Esophagus (tissue), 2 donors: Measurements from ENCODE around the gene HELZ2. TPM values are rescaled to one million over a fixed set of nuclear protein-coding genes. Genes with fewer than 3 reads are reported as not detected.
"Not testable (repeated sequence)": the region's sequence is repeated elsewhere in the genome, so short reads cannot be mapped to it uniquely, and the experiment has no call there.

Experiments used
- H3K27ac ChIP-seq, 2 donors: one replicate each; pipeline ENCODE4 v1.5.1; 2013; ENCODE audit warnings: low read depth in 2 of 2, mild to moderate bottlenecking in 2 of 2, inconsistent platforms in 1 of 2, low read length in 1 of 2, moderate library complexity in 1 of 2
- H3K27me3 ChIP-seq, 2 donors: one replicate each; pipeline ENCODE4 v1.6.1; 2013; ENCODE audit warnings: low read length in 2 of 2, control low read depth in 1 of 2, mild to moderate bottlenecking in 1 of 2; ENCODE audit not compliant: insufficient read depth in 2 of 2, control insufficient read depth in 1 of 2
- H3K36me3 ChIP-seq, 2 donors: one replicate each; pipeline ENCODE4 v1.6.1; 2013; ENCODE audit warnings: low read length in 1 of 2; ENCODE audit not compliant: control insufficient read depth in 2 of 2, insufficient read depth in 2 of 2
- H3K4me1 ChIP-seq, 2 donors: one replicate each; pipeline ENCODE4 v1.6.1; 2013; ENCODE audit warnings: low read length in 1 of 2; ENCODE audit not compliant: control insufficient read depth in 2 of 2, insufficient read depth in 2 of 2
- H3K4me3 ChIP-seq, 2 donors: one replicate each; pipeline ENCODE4 v1.5.1; 2013; ENCODE audit warnings: low read length in 2 of 2, mild to moderate bottlenecking in 2 of 2, low read depth in 1 of 2, moderate library complexity in 1 of 2
- H3K9me3 ChIP-seq, 2 donors: one replicate each; pipeline ENCODE4 v1.6.1; 2013; ENCODE audit warnings: mild to moderate bottlenecking in 2 of 2, low read depth in 1 of 2, low read length in 1 of 2, moderate library complexity in 1 of 2; ENCODE audit not compliant: control insufficient read depth in 2 of 2, insufficient read depth in 1 of 2
- WGBS, 2 donors: extraction: QIAGEN DNeasy Blood & Tissue Kit; methylation state at CpG; one replicate each; pipeline ENCODE4 v1.1.7; 2013; 5-methylcytosine and 5-hydroxymethylcytosine counted together
- polyA plus RNA-seq, 2 donors: library from polyadenylated mRNA; stranded (reverse); fragments of 200-250 nt; gene quantifications; one replicate each; pipeline ENCODE4 v1.2.3, GENCODE V29; 2013
- donor health status: healthy with polysubstance abuse.
- donor health status: Bipolar disorder and iron deficiency.

The HELZ2 gene
- polyA plus RNA-seq, 2 donors = 7.2 to 8.3 TPM

DNA sequence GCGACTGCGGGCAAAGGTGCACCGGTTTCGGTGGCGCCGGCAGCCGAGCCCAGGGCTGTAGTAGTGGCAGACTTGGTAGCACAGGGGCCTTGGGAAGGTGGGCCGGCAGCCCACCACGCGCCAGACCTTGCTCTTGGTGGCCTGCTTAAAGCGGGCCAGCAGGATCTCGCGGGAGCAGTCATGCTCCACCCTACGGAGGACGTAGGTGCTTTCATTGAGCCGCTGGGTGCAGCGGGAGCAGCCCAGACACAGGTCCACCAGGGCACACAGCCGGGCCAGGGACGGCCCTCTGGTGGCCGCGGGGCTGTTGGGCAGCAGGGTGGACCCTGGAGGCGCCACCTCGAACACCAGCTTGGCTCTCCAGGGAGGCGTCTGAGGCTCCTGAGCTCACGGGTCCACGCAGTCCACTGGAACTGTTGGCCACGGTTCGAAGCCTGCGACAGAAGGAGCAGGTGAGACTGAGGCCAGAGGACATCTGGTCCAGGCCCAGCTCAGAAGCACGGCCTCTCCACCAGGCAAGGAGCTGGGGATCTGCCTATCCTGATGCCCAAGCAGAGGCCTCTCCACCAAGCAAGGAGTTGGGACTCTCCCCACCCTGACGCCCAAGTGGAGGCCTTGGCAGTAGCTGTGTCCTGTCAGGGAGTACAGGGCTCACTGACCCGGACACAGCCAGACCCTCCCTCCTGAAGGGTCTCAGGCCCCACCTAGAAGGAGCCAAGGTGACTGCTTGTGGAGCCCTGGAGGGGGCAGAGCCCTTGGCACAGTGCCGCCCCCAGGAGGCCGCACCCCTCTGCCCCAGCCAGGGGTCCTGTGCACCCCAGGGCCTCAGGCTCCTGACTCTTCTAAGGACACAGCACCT lies 1.0 kb downstream of the HELZ2 start:
- Histone ChIP-seq H3K4me3 (peak overlapping the region; percentile 70 to 78), H3K4me1 (peaks cover 4 to 14% of the 10 kb centered on the region in 2 donors), H3K36me3 (peaks cover 0 to 11% of the 10 kb centered on the region in 2 donors), H3K9me3 (no peaks in the 10 kb centered on the region), H3K27me3 (no peaks in the 10 kb centered on the region), H3K27ac (peak overlapping the region in 1 of 2 donors; percentile 79)
- 84 to 88% methylated on average over 32 to 34 of the region's 34 CpGs for WGBS, 2 donors

DNA sequence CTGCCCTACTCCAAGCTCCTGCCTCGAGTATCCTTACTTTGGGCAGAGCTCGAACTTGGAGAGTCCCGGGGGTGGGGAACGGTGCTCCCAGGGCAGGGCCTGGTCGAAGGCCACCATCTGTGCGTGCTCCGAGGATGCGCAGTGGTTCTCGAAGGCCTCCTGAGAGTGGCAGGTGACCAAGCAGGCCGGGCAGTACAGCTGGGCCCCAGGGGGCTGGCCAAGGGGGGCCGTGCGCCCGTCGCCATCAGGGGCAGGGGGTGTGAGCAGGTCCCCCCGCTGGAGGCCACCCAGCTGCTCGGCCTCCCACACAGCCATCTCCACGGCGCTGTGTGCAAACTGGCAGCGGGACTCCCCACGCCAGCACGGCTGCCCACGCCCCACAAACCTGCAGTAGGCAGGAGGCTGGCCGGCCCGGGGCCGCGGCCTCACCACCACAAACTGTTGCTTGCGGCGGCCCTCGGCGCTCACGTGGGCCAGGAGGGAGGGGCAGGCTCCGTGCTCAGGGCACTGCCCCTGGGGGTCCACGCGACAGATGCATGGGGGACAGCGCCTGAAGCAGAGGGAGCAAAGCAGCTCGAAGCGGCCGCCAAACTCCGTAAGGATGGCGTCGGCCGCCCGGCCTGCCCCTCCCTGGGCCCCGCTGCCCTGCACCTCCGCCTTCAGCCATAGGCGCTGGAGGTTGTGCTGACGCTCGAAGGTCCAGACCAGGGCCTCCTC lies 1.8 kb downstream of the HELZ2 start:
- Histone ChIP-seq H3K27me3 (no peaks in the 10 kb centered on the region), H3K4me3 (no peak overlapping the region), H3K9me3 (no peaks in the 10 kb centered on the region), H3K36me3 (peaks cover 0 to 11% of the 10 kb centered on the region in 2 donors), H3K4me1 (peaks cover 4 to 14% of the 10 kb centered on the region in 2 donors), H3K27ac (no peak overlapping the region)
- WGBS, 2 donors = 89 to 91% methylated on average over 47 to 48 of the region's 48 CpGs

DNA sequence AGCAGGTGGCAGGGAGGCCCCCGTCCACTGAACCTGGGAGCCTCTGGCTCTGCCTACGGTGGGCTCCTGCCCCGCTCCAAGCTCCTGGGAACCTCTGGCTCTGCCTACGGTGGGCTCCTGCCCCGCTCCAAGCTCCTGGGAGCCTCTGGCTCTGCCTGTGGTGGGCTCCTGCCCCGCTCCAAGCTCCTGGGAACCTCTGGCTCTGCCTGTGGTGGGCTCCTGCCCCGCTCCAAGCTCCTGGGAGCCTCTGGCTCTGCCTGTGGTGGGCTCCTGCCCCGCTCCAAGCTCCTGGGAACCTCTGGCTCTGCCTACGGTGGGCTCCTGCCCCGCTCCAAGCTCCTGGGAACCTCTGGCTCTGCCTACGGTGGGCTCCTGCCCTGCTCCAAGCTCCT lies 3.0 kb downstream of the HELZ2 start:
- H3K9me3 ChIP-seq, H3K27me3 ChIP-seq, H3K4me3 ChIP-seq, H3K27ac ChIP-seq: not testable (repeated sequence)
- 39 to 50% methylated on average over 4 to 8 of the region's 11 CpGs for WGBS, 2 donors
- Histone ChIP-seq H3K36me3 (peaks cover 0 to 12% of the 10 kb centered on the region in 2 donors), H3K4me1 (peaks cover 4 to 18% of the 10 kb centered on the region in 2 donors)

DNA sequence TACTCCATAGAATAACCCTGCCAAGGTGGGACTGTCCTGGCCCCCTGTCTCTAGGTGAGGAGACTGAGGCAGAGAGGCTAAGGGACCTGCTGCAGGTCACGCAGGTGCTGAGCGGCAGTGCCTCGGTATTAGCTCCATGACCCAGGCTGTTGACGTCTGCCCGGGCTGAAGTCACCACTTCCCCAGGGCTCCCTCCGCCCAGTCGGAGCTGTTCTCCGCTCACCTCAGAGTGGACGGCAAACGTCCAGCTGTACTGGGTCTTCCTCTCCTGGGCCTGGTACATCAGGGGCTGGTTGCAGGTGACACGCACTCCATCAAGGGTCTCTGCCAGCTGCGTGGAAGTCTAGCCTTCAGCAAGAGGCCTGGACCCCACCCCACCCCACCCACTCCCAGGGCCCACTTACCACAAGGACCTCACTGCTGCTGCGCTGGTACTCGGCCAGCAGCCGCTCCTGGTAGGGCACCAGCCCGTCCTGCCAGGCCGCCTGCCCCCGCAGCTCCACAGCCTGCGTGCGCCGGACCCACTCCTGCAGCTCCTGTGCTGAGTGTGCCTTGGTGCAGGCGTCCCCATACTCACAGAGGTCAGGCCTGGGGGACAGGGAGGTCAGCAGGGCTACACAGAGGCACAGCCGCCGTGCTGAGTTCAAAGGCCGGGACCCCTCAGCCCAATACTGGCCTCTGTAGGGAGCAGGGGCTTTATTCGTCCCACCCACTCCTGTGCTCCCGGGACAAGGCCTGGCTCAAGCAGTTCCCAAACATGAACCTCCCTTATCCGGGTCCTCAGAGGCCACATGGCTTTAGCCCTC lies 3.6 kb downstream of the HELZ2 start:
- 92 to 93% methylated on average over 28 of the region's 28 CpGs for WGBS, 2 donors
- H3K4me3 ChIP-seq = no peak overlapping the region
- H3K27me3 ChIP-seq = no peaks in the 10 kb centered on the region
- H3K36me3 ChIP-seq = peaks cover 0 to 17% of the 10 kb centered on the region in 2 donors
- H3K27ac ChIP-seq = no peak overlapping the region
- H3K4me1 ChIP-seq = peaks cover 4 to 18% of the 10 kb centered on the region in 2 donors
- peaks cover 0 to 3% of the 10 kb centered on the region in 2 donors for H3K9me3 ChIP-seq

DNA sequence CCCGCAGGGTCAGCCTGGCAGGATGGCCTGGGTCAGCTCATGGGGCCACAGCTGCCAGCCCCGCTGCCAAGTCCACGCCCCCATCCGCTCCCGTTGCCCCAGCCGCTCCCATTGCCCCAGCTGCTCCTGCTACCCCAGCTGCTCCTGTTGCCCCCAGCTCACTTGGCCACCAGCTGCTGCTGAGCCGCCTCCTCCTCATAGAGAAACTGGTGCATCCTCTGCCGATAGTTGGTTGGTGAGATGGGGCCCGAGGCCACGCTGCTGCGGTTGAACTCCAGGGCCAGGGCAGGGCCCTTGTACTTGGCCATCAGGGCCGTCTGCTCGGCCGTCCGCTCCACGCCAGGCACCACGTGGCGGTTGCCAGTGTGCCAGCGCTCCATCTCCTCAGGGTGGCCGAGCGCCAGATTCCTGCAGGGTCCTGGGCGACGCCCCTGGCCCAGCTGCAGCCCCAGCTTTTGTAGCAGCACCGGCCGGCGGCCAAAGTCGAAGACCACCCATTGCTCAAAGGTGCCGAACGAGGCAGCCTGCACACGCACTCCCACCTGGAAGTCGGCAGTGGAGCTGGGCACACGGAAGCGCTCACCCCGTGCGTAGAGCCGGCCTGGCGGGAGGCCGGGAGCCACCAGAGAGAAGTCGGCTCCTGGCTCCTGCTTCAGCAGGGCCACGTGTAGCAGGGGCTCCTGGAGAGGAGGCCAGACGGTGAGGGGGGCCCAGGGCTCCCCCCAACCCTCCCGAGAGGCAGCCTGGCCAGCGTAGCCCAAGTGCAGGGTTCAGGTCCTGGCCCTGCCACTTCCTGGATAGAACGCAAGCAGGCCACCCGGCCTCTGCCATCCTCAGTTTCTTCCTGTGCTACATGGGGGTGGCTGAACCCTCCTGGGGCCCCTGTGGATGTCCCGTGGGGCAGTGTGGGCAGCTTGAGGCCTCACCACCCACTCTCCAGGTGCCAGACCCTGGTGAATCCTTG lies 4.8 kb downstream of the HELZ2 start:
- WGBS, 2 donors = 82 to 86% methylated on average over 43 to 46 of the region's 46 CpGs
- Histone ChIP-seq H3K27ac (no peak overlapping the region), H3K9me3 (peaks cover 0 to 3% of the 10 kb centered on the region in 2 donors), H3K4me3 (no peak overlapping the region), H3K36me3 (peaks cover 0 to 29% of the 10 kb centered on the region in 2 donors), H3K27me3 (no peaks in the 10 kb centered on the region), H3K4me1 (peaks cover 4 to 18% of the 10 kb centered on the region in 2 donors)

DNA sequence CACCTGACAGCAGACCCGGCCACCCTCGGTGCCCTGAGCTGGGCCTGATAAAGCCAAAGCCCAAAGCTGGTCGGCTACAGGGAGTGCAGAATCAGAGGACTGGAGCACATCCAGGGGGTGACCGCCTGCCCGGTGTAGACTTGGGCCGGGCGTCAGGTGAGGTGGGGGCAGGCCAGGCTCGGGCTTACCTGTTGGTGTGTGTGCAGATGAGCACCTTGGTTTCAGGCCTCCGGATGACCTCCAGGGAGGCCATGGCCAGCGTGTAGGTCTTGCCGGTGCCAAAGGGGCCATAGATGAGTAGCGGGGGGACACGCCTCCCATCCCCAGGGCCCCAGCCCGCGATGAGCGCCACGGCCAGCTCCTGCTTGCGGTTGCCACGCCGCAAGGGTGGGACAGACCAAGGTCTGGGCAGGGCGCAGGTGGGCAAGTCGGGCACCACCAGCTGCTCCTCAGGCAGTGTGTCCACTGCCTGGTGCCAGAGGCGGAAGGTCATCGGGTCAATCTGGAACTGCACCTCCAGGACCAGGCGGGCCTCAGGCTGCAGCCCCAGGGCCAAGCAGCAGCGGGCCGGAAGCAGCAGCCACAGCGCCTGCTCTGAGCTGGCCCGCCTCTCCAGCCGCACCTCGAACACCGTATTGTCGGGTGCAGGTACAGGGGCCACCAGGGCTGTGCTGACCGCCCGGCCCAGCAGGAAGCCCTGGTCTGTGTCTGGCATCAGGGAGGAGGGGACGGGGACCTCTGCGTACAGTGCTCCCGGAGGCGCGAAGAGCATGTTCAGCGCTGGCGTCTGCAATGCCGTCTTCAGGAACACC lies 5.7 kb downstream of the HELZ2 start:
- Histone ChIP-seq H3K4me3 (no peak overlapping the region), H3K4me1 (peaks cover 3 to 15% of the 10 kb centered on the region in 2 donors), H3K9me3 (peaks cover 0 to 3% of the 10 kb centered on the region in 2 donors), H3K27ac (no peak overlapping the region), H3K27me3 (no peaks in the 10 kb centered on the region), H3K36me3 (peaks cover 0 to 37% of the 10 kb centered on the region in 2 donors)
- 76 to 79% methylated on average over 41 to 43 of the region's 43 CpGs for WGBS, 2 donors

DNA sequence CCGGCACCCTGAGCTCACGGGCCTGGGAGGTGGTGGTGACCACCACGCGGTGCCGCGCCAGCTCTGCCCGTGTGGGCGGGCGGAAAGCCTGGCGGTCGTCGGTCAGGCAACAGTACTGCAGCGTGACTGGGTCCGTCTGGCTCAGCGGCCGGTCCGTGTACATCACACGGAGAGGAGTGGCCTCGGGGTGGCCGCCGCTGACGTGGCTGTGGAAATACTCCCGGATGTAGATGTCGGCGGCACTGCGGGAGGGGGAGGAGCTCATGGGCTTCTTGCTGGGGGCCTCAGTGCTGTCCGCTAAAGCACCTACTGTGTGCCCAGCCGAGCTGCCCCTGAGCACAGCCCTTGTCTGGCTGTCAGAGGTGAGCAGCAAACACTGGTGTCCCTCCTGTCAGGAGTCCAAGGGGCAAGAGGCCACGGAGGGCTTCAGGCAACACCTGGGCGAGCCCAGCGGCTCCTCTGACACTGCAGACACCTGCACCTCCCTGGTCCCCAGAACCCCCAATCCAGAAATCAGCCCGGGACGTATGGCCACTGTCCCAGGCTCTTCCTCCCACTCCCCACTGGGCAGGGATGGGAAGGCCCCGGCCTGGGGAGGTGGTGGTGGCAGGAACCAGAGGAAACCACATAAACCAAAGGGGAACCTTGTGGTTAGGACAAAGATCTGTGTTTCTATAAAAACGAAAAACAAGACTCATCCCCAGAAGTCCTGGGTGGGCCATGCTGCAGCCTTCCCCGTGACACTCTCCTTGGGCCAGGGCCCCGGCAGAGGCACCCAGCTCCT lies 6.5 kb downstream of the HELZ2 start:
- WGBS, 2 donors = 76 to 81% methylated on average over 36 to 37 of the region's 37 CpGs
- H3K9me3 ChIP-seq = peaks cover 0 to 3% of the 10 kb centered on the region in 2 donors
- H3K4me3 ChIP-seq = no peak overlapping the region
- peaks cover 0 to 7% of the 10 kb centered on the region in 2 donors for H3K4me1 ChIP-seq
- no peak overlapping the region for H3K27ac ChIP-seq
- peaks cover 0 to 39% of the 10 kb centered on the region in 2 donors for H3K36me3 ChIP-seq
- H3K27me3 ChIP-seq = no peaks in the 10 kb centered on the region

DNA sequence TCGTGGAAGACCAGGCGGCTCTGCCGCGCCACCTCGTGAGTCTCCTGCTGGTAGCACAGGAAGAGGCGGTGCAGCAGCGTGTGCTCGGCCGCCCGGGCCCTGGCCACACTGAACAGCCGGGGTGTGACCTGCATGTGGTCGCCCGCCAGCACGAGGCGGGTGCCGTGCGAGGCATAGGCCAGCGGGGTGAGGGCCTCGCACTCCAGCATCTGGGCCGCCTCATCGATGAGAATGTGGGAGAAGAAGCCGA lies 7.0 kb downstream of the HELZ2 start:
- no peak overlapping the region for H3K27ac ChIP-seq

More for the DNA sequence above, 7.0 kb downstream of the HELZ2 start:
- Histone ChIP-seq H3K4me1 (peaks cover 0 to 4% of the 10 kb centered on the region in 2 donors), H3K4me3 (no peak overlapping the region), H3K36me3 (peaks cover 2 to 34% of the 10 kb centered on the region in 2 donors), H3K9me3 (peaks cover 0 to 3% of the 10 kb centered on the region in 2 donors), H3K27me3 (no peaks in the 10 kb centered on the region)
- WGBS, 2 donors = 85 to 86% methylated on average over 22 of the region's 22 CpGs
